Adrenal gland (tissue), 5 donors: Measurements from ENCODE around the gene MICAL3.

ENCODE experiments used
- POLR2A ChIP-seq, 2 donors: fragments of 450-650 bp; IDR thresholded peaks; one replicate each; pipeline ENCODE4 v1.6.1; 2017; ENCODE audit warnings: antibody characterized with exemption in 2 of 2, mild to moderate bottlenecking in 2 of 2, moderate library complexity in 1 of 2
- TF ChIP-seq, protein P1 (sequence below), 6 experiments: fragments of 450-650 bp in 4 of 6; fragments of 200-600 bp in 2 of 6; sonication (generic) in 1 of 6; IDR thresholded peaks; 1 replicate in 5 of 6; 2 replicates in 1 of 6; pipeline versions ENCODE4 v1.5.1 to v1.8.0; 2016 to 2021; ENCODE audit warnings: antibody characterized with exemption in 6 of 6, mild to moderate bottlenecking in 2 of 6, moderate library complexity in 1 of 6
- donor health status: DM: no; HTN: no; CAD: no.

GRCh38 chr22:17774206-17774925 lies 250.0 kb downstream of the MICAL3 start, which contains the start of gene BID:
- TF ChIP-seq, protein P1, sequence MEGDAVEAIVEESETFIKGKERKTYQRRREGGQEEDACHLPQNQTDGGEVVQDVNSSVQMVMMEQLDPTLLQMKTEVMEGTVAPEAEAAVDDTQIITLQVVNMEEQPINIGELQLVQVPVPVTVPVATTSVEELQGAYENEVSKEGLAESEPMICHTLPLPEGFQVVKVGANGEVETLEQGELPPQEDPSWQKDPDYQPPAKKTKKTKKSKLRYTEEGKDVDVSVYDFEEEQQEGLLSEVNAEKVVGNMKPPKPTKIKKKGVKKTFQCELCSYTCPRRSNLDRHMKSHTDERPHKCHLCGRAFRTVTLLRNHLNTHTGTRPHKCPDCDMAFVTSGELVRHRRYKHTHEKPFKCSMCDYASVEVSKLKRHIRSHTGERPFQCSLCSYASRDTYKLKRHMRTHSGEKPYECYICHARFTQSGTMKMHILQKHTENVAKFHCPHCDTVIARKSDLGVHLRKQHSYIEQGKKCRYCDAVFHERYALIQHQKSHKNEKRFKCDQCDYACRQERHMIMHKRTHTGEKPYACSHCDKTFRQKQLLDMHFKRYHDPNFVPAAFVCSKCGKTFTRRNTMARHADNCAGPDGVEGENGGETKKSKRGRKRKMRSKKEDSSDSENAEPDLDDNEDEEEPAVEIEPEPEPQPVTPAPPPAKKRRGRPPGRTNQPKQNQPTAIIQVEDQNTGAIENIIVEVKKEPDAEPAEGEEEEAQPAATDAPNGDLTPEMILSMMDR (IDR thresholded peaks at IDR 0.05) = no peak
- no peak for TF ChIP-seq POLR2A (IDR thresholded peaks at IDR 0.05)
